ENCODE results near the gene SOWAHC.

- TF ChIP-seq CTCF (IDR thresholded peaks at IDR 0.05; ENCODE audit: insufficient read depth, low read depth, low read length) = no peak
- no peak for TF ChIP-seq EZH2 (IDR thresholded peaks at IDR 0.05; ENCODE audit: insufficient read depth, low read length)
Measured at GRCh38 chr2:109637749-109638570, 23.8 kb downstream of the SOWAHC start.

Data from astrocyte (in vitro differentiated cells and primary cell).